Body of pancreas (tissue), 4 donors: Measurements from ENCODE around the gene LRCH4. TPM values are rescaled to one million over a fixed set of nuclear protein-coding genes. Genes with fewer than 3 reads are reported as not detected.

Source experiments
- ATAC-seq: fragments of 150-250 bp; one replicate; pipeline ENCODE4 v1.9.1; 2016
- DNase-seq, 4 donors: peaks; one replicate each; pipeline ENCODE4 v3.0.0-alpha.2; 2019
- H3K27ac ChIP-seq, 4 donors: fragments of 200-600 bp; sonication (generic); 1 replicate in 3 of 4; 2 replicates in 1 of 4; pipeline versions ENCODE4 v1.5.1 to v1.6.1; 2016 to 2019; ENCODE audit warnings: mild to moderate bottlenecking in 1 of 4, mixed read lengths in 1 of 4, moderate library complexity in 1 of 4
- H3K27me3 ChIP-seq, 2 donors: fragments of 200-600 bp; sonication (generic); one replicate each; pipeline ENCODE4 v1.6.0; 2016; ENCODE audit warnings: mild to moderate bottlenecking in 1 of 2
- H3K36me3 ChIP-seq, 2 donors: fragments of 200-600 bp; sonication (generic); replicated peaks in 1 of 2; 2 replicates each; pipeline ENCODE4 v1.5.1; 2016; ENCODE audit warnings: low read depth in 2 of 2; ENCODE audit not compliant: insufficient read depth in 1 of 2
- H3K4me1 ChIP-seq: fragments of 200-600 bp; sonication (generic); one replicate; pipeline ENCODE4 v1.6.0; 2016
- H3K4me3 ChIP-seq, 2 donors: fragments of 200-600 bp; sonication (generic); 1 replicate in 1 of 2; 2 replicates in 1 of 2; pipeline ENCODE4 v1.5.1; 2016 to 2019
- H3K9me3 ChIP-seq, 3 donors: fragments of 200-600 bp; sonication (generic); 1 replicate in 2 of 3; 2 replicates in 1 of 3; pipeline ENCODE4 v1.5.1; 2016
- POLR2A ChIP-seq, 3 donors: fragments of 450-650 bp; IDR thresholded peaks; one replicate each; pipeline ENCODE4 v1.6.1; 2016; ENCODE audit warnings: antibody characterized with exemption in 3 of 3, mild to moderate bottlenecking in 2 of 3
- WGBS, 2 donors: methylation state at CpG; one replicate each; pipeline ENCODE4 v1.1.5; 2017; 5-methylcytosine and 5-hydroxymethylcytosine counted together
- intact Hi-C: fragments of 100-400 bp; cut with DNase I; formaldehyde crosslinking; loops from one replicate; pipeline ENCODE4 v1.15.1; 2023
- total RNA-seq, 2 donors: library from RNA; depleted of rRNA; stranded (reverse); fragments of >200 nt; gene quantifications; one replicate each; pipeline ENCODE4 v1.1.0, GENCODE V29; 2016
- TF ChIP-seq, protein P1 (sequence below), 7 experiments: fragments of 450-650 bp in 4 of 7; fragments of 200-600 bp in 3 of 7; sonication (generic) in 3 of 7; IDR thresholded peaks; one replicate each; pipeline ENCODE4 v1.5.1; 2016 to 2019; ENCODE audit warnings: antibody characterized with exemption in 7 of 7

LRCH4 gene
- total RNA-seq, 2 donors from 2014 or later = 25.4 to 121 TPM

DNA sequence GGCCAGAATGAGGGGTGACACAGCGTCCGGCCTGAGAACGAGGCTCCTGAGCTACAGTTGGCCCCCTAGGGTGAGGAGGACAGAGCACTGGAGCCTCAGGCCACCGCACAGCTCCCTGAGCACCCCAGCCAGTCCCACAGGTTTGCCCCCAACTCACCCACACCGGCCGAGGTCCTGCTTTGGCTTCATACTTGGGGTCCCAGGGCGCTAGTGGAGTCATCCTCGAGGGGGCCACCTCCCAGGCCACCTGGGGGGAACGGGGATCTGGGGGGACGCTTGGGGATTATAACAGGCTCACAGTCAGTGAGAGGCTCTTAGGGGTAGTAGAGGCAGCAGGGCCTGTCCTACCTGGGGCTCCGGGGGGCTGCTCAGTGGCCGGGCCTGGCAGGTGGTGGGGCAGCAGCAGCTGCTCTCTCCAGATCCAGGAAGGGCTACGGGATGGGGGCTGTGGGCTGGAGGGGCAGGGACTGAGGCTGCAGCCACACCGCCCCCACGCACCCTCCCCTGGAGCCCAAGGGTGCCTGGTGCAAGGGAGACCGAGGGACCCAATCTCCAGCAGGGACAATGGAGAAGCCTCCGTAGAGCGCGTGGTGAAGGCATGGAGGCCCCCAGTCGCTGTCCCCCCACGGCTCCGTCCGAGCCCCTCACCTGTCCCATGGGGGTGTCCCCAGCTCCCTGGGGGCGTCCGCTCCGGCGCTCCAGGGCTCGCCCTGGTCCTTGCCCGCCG lies 12.8 kb downstream of the LRCH4 start:
- intact Hi-C loops = no loop called here
- no peak overlapping the region for H3K4me3 ChIP-seq
- H3K27me3 ChIP-seq = no peaks in the 10 kb centered on the region
- no peaks in the 10 kb centered on the region for H3K9me3 ChIP-seq
- no peak for ATAC-seq
- H3K27ac ChIP-seq = no peak overlapping the region
- WGBS, 2 donors = 92 to 94% methylated on average over 12 to 21 of the region's 30 CpGs
- H3K36me3 ChIP-seq = peaks cover 9 to 20% of the 10 kb centered on the region in 2 donors
- peaks cover 33% of the 10 kb centered on the region for H3K4me1 ChIP-seq
- no peak for DNase-seq
- TF ChIP-seq, protein P1, sequence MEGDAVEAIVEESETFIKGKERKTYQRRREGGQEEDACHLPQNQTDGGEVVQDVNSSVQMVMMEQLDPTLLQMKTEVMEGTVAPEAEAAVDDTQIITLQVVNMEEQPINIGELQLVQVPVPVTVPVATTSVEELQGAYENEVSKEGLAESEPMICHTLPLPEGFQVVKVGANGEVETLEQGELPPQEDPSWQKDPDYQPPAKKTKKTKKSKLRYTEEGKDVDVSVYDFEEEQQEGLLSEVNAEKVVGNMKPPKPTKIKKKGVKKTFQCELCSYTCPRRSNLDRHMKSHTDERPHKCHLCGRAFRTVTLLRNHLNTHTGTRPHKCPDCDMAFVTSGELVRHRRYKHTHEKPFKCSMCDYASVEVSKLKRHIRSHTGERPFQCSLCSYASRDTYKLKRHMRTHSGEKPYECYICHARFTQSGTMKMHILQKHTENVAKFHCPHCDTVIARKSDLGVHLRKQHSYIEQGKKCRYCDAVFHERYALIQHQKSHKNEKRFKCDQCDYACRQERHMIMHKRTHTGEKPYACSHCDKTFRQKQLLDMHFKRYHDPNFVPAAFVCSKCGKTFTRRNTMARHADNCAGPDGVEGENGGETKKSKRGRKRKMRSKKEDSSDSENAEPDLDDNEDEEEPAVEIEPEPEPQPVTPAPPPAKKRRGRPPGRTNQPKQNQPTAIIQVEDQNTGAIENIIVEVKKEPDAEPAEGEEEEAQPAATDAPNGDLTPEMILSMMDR (IDR thresholded peaks at IDR 0.05) = no peak
- TF ChIP-seq POLR2A (IDR thresholded peaks at IDR 0.05) = no peak

DNA sequence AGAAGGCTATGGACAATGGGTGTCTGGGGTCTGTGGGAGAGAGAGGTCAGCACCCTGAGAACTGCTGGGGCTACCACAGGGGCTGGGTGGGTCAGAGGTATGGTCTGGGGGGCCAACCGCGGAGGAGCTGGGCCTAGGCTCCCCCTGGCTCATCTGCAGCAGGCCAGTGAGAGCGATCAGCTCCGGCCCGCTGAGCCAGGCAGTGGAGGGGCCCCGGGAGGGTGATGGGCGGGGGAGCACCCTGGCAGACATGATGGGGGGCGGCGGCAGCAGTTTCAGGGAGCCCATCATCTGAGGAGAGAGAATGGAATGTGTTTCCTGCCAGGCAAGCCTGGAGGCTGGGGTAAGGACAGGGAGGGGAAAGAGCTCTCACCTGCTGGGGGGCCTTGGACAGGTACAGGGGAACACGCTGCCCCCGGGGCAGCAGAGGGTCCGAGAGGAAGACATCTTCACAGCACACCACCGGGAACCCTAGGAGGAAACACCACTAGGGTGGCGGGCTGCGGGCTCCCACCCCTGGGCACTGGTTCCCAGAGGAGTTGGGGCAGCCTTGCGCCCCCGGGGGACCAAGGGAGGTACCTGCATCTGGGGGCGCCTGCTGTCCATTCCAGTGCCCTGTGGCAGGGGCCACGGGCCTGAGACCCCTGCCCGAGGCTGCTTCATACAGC lies 13.5 kb downstream of the LRCH4 start:
- TF ChIP-seq, protein P1 (IDR thresholded peaks at IDR 0.05) = no peak
- no peak for TF ChIP-seq POLR2A (IDR thresholded peaks at IDR 0.05)
- Histone ChIP-seq H3K36me3 (peaks cover 2 to 14% of the 10 kb centered on the region in 2 donors), H3K27me3 (no peaks in the 10 kb centered on the region), H3K4me3 (no peak overlapping the region), H3K4me1 (peaks cover 40% of the 10 kb centered on the region), H3K27ac (no peak overlapping the region), H3K9me3 (no peaks in the 10 kb centered on the region)
- 73 to 77% methylated on average over 7 to 17 of the region's 20 CpGs for WGBS, 2 donors
- DNase-seq (no peak), ATAC-seq (no peak)
- intact Hi-C loops = no loop called here

DNA sequence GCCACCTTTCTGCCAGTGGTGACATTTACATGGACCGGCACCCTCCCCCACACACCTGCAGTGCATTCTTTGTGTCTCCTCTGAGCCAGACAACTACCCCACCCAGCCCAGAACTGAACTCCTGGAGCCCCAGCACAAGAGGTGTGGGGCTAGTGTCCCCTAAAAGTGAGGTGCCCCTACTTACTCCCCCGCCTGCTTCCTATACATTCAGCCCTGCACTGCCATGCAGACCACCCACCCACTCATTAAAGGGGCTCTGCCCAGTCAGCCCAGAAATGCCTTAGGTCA lies 14.2 kb downstream of the LRCH4 start:
- H3K4me1 ChIP-seq = peaks cover 46% of the 10 kb centered on the region
- WGBS, 2 donors = 81 to 93% methylated on average over 2 of the region's 2 CpGs
- no peaks in the 10 kb centered on the region for H3K9me3 ChIP-seq
- intact Hi-C loops = no loop called here
- TF ChIP-seq POLR2A (IDR thresholded peaks at IDR 0.05) = no peak
- TF ChIP-seq, protein P1 (IDR thresholded peaks at IDR 0.05) = no peak
- peak overlapping the region in 1 of 4 donors; percentile 44 for H3K27ac ChIP-seq
- peaks cover 0 to 14% of the 10 kb centered on the region in 2 donors for H3K36me3 ChIP-seq
- no peaks in the 10 kb centered on the region for H3K27me3 ChIP-seq
- ATAC-seq (no peak), DNase-seq (no peak)
- no peak overlapping the region for H3K4me3 ChIP-seq

DNA sequence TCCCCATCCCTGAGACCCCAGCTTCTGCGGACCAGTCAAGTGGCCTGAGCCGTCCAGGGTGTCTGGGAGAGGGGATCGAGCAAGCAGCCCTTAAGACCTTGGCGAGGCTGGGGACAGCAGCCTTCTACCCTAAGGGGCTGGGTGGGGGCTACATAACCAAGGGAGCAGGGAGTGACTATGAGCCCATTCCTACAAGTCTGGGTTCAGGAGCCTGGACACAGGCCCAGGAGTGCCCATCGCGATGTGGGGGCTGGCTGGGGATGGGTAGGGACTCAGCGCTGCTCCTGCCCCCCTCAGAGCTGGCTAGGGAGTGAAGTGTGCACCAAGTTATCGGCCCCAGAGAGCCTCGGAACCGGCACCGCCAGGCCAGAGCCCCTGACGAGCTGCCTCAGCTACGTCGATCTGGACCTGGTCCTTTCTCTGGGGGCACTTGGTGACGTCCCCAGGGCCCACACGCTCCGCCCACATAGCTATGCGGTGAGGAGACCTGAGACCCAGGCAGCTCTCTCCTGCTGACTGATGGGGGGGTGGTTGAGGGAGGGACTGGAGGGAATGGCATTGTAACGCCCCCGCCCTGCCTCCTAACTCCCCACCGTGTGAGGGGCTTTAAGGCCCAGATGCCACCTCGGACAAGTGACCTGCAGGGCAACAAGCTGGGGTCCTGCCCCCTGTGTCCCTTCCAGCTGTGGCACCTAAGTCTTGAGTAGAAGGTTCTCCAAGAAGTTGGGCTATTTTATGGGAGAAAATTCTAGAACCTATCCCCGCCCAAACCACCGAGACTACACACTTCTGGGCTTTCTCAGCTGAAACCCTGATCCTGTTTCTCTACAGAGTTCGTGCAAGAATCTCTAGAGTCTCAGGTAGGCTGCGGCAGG lies 14.7 kb downstream of the LRCH4 start:
- Histone ChIP-seq H3K27ac (peak overlapping the region in 2 of 4 donors; percentile 13 to 44), H3K36me3 (peaks cover 0 to 11% of the 10 kb centered on the region in 2 donors), H3K27me3 (no peaks in the 10 kb centered on the region), H3K4me1 (peaks cover 52% of the 10 kb centered on the region), H3K9me3 (no peaks in the 10 kb centered on the region), H3K4me3 (no peak overlapping the region)
- 73 to 83% methylated on average over 7 to 25 of the region's 26 CpGs for WGBS, 2 donors
- TF ChIP-seq POLR2A (IDR thresholded peaks at IDR 0.05) = no peak
- TF ChIP-seq, protein P1 (IDR thresholded peaks at IDR 0.05) = no peak
- intact Hi-C loops = no loop called here
- ATAC-seq (no peak), DNase-seq (peak in 2 of 4 donors; percentile 37 to 40)
